ENCODE results near the gene TTYH3.

TTYH3 gene

DNA sequence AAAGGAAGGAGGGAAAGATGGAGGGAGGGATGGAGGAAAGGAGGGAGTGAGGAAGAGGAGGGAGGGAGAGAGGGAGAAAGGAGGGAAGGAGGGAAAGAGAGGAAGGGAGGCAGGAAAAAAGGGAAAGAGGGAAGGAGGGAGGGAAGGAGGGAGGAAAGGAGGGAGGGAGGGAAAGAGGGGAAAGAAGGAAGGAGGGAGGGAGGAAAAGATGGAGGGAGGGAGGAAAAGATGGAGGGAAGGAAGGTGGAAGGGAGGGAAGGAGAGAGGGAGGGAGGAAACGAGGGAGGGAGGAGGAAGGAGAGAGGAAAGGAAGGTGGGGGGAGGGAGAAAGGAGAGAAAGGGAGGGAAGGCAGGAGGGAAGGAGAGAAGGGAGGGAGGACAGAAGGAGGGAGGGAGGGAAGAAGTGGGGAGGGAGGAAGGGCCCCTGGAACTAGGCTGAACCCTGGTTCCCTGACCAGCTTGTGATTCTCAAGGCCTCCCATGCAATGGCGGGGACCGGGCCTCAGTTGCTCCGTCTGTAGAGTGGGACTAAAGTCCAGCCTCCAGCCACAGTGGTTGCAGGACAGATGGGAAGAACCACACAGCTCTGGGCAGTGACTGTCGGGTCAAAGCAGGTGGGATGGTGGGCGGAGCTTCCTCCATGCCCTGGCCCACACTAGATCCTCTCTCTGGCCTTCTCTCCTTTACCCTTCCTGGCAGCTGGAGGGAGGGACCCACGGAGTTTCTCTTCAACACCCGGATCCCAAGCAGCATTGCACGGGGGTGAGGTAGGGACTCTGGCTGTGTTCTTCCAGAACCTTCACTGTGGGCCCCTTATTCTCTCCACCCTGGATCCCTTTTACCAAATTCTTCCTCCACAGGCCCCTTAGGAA lies 4.3 kb upstream of the TTYH3 start:
- no peak for DNase-seq
- Histone ChIP-seq H3K36me3 (no peaks in the 10 kb centered on the region), H3K4me1 (peaks cover 0 to 21% (median 14%) of the 10 kb centered on the region in 4 donors), H3K4me3 (no peak overlapping the region), H3K27ac (no peak overlapping the region), H3K27me3 (no peaks in the 10 kb centered on the region), H3K9me3 (no peaks in the 10 kb centered on the region)
- TF ChIP-seq CTCF (IDR thresholded peaks at IDR 0.05) = no peak
- intact Hi-C loops (cut with DNase I; ENCODE audit: low total_unique reads) = no loop called here

- no peak for DNase-seq
- Histone ChIP-seq H3K27me3 (no peaks in the 10 kb centered on the region), H3K36me3 (no peaks in the 10 kb centered on the region), H3K4me1 (peaks cover 0 to 21% (median 14%) of the 10 kb centered on the region in 4 donors), H3K9me3 (no peaks in the 10 kb centered on the region), H3K27ac (no peak overlapping the region), H3K4me3 (no peak overlapping the region)
- intact Hi-C loops (cut with DNase I; ENCODE audit: low total_unique reads) = no loop called here
- no peak for TF ChIP-seq CTCF (IDR thresholded peaks at IDR 0.05)
These were observed 3.7 kb upstream of the TTYH3 start for GRCh38 chr7:2628130-2628482.

GRCh38 chr7:2628891-2629290 lies 2.9 kb upstream of the TTYH3 start:
- no peaks in the 10 kb centered on the region for H3K36me3 ChIP-seq
- H3K9me3 ChIP-seq = no peaks in the 10 kb centered on the region
- no peak overlapping the region for H3K4me3 ChIP-seq
- peaks cover 0 to 28% (median 20%) of the 10 kb centered on the region in 4 donors for H3K4me1 ChIP-seq
- no peak for DNase-seq
- intact Hi-C loops (cut with DNase I; ENCODE audit: low total_unique reads) = no loop called here
- H3K27ac ChIP-seq = no peak overlapping the region
- H3K27me3 ChIP-seq = no peaks in the 10 kb centered on the region
- no peak for TF ChIP-seq CTCF (IDR thresholded peaks at IDR 0.05)

- peaks cover 0 to 39% (median 31%) of the 10 kb centered on the region in 4 donors for H3K4me1 ChIP-seq
- H3K27me3 ChIP-seq = no peaks in the 10 kb centered on the region
- H3K36me3 ChIP-seq = no peaks in the 10 kb centered on the region
- DNase-seq = no peak
- TF ChIP-seq CTCF (IDR thresholded peaks at IDR 0.05) = no peak
- intact Hi-C loops (cut with DNase I; ENCODE audit: low total_unique reads) = no loop called here
- no peak overlapping the region for H3K27ac ChIP-seq
- no peaks in the 10 kb centered on the region for H3K9me3 ChIP-seq
- H3K4me3 ChIP-seq = no peak overlapping the region
These were observed 1.8 kb upstream of the TTYH3 start for GRCh38 chr7:2629746-2630681.

GRCh38 chr7:2632733-2633537 lies 1.1 kb downstream of the TTYH3 start:
- peak; percentile 63 to 90 for DNase-seq
- Histone ChIP-seq H3K27ac (peak overlapping the region; percentile 83 to 86), H3K4me1 (peaks cover 0 to 63% (median 46%) of the 10 kb centered on the region in 4 donors), H3K4me3 (peak overlapping the region; percentile 79 to 86), H3K27me3 (no peaks in the 10 kb centered on the region), H3K9me3 (no peaks in the 10 kb centered on the region), H3K36me3 (no peaks in the 10 kb centered on the region)
- TF ChIP-seq CTCF (IDR thresholded peaks at IDR 0.05) = no peak
- intact Hi-C loops (cut with DNase I; ENCODE audit: low total_unique reads) = no loop called here
